H9 (cell line): ENCODE data around the gene CERS1. TPM values are rescaled to one million over a fixed set of nuclear protein-coding genes. Genes with fewer than 3 reads are reported as not detected.

Experiments
- DNase-seq: peaks from one replicate; pipeline ENCODE4 v3.0.0-alpha.2; 2017
- H2AFZ ChIP-seq: one replicate; pipeline ENCODE4 v1.6.1; 2013; ENCODE audit warnings: mild to moderate bottlenecking, low read length, control low read depth, moderate library complexity
- H2AK5ac ChIP-seq: 2 replicates; pipeline ENCODE4 v1.6.1; 2013; ENCODE audit warnings: low read length, control low read depth, mixed read lengths; ENCODE audit not compliant: insufficient read length
- H2BK120ac ChIP-seq: one replicate; pipeline ENCODE4 v1.6.1; 2013; ENCODE audit warnings: low read depth, mild to moderate bottlenecking, low read length, control low read depth, inconsistent platforms; ENCODE audit not compliant: poor library complexity, severe bottlenecking
- H2BK12ac ChIP-seq: 2 replicates; pipeline ENCODE4 v1.6.1; 2013; ENCODE audit warnings: low read length, control low read depth, mixed read lengths, low read depth; ENCODE audit not compliant: insufficient read length
- H2BK15ac ChIP-seq: 2 replicates; pipeline ENCODE4 v1.6.1; 2013; ENCODE audit warnings: low read depth, low read length, control low read depth
- H2BK20ac ChIP-seq: one replicate; pipeline ENCODE4 v1.6.1; 2013; ENCODE audit warnings: low read depth, mild to moderate bottlenecking, low read length, control low read depth, inconsistent platforms; ENCODE audit not compliant: poor library complexity, severe bottlenecking
- H2BK5ac ChIP-seq: 2 replicates; pipeline ENCODE4 v1.6.1; 2013; ENCODE audit warnings: low read length, control low read depth, mixed read lengths; ENCODE audit not compliant: insufficient read length
- H3K14ac ChIP-seq: 2 replicates; pipeline ENCODE4 v1.6.1; 2013; ENCODE audit warnings: low read length, control low read depth; ENCODE audit not compliant: insufficient read depth
- H3K18ac ChIP-seq: 2 replicates; pipeline ENCODE4 v1.6.1; 2013; ENCODE audit warnings: low read depth, mild to moderate bottlenecking, mixed read lengths, low read length, control low read depth; ENCODE audit not compliant: insufficient read length
- H3K23ac ChIP-seq: 2 replicates; pipeline ENCODE4 v1.6.1; 2013; ENCODE audit warnings: low read length, control low read depth, mixed read lengths, low read depth; ENCODE audit not compliant: insufficient read length
- H3K23me2 ChIP-seq: 2 replicates; pipeline ENCODE4 v1.6.1; 2013; ENCODE audit warnings: low read depth, mild to moderate bottlenecking, mixed read lengths, low read length, control low read depth; ENCODE audit not compliant: insufficient read length, poor library complexity, severe bottlenecking
- H3K27ac ChIP-seq: 2 replicates; pipeline ENCODE4 v1.5.1; 2013; ENCODE audit warnings: low read length, control low read depth, mixed read lengths, low read depth; ENCODE audit not compliant: insufficient read length
- H3K27me3 ChIP-seq: 2 replicates; pipeline ENCODE4 v1.6.1; 2013; ENCODE audit warnings: low read length, control low read depth, inconsistent platforms; ENCODE audit not compliant: insufficient read depth
- H3K4ac ChIP-seq: 2 replicates; pipeline ENCODE4 v1.6.1; 2013; ENCODE audit warnings: low read depth, mild to moderate bottlenecking, control low read depth, inconsistent platforms, low read length, moderate library complexity
- H3K4me1 ChIP-seq: 2 replicates; pipeline ENCODE4 v1.6.1; 2013; ENCODE audit warnings: low read length, control low read depth, inconsistent platforms; ENCODE audit not compliant: insufficient read depth
- H3K4me2 ChIP-seq: 2 replicates; pipeline ENCODE4 v1.6.1; 2013; ENCODE audit warnings: low read length, control low read depth, mixed read lengths; ENCODE audit not compliant: insufficient read length, insufficient read depth
- H3K56ac ChIP-seq: 2 replicates; pipeline ENCODE4 v1.6.1; 2013; ENCODE audit warnings: low read depth, mild to moderate bottlenecking, mixed read lengths, low read length, control low read depth; ENCODE audit not compliant: insufficient read length
- H3K79me1 ChIP-seq: 2 replicates; pipeline ENCODE4 v1.6.1; 2013; ENCODE audit warnings: low read depth, mild to moderate bottlenecking, moderate library complexity, low read length, control low read depth, inconsistent platforms; ENCODE audit not compliant: insufficient read depth, poor library complexity, severe bottlenecking
- H3K79me2 ChIP-seq: 2 replicates; pipeline ENCODE4 v1.6.1; 2013; ENCODE audit warnings: low read length, control low read depth, inconsistent platforms; ENCODE audit not compliant: insufficient read depth
- H3K9ac ChIP-seq: 2 replicates; pipeline ENCODE4 v1.6.1; 2013; ENCODE audit warnings: low read length, control low read depth, mixed read lengths; ENCODE audit not compliant: insufficient read length; ENCODE audit errors: extremely low read depth
- H3K9me3 ChIP-seq: one replicate; pipeline ENCODE4 v1.6.1; 2013; ENCODE audit warnings: low read depth, low read length, inconsistent platforms; ENCODE audit not compliant: control insufficient read depth
- H3T11ph ChIP-seq: one replicate; pipeline ENCODE4 v1.6.1; 2013; ENCODE audit warnings: mild to moderate bottlenecking, low read length, control low read depth, inconsistent platforms
- H4K20me1 ChIP-seq: one replicate; pipeline ENCODE4 v1.6.1; 2013; ENCODE audit not compliant: control insufficient read depth, insufficient read length, insufficient read depth
- H4K5ac ChIP-seq: 2 replicates; pipeline ENCODE4 v1.6.1; 2013; ENCODE audit warnings: low read depth, mild to moderate bottlenecking, mixed read lengths, low read length, control low read depth; ENCODE audit not compliant: insufficient read length
- H4K8ac ChIP-seq: replicated peaks from 2 replicates; pipeline ENCODE4 v1.6.1; 2013; ENCODE audit warnings: low read length, control low read depth, mixed read lengths, low read depth; ENCODE audit not compliant: insufficient read length
- H4K91ac ChIP-seq: 2 replicates; pipeline ENCODE4 v1.6.1; 2013; ENCODE audit warnings: low read depth, mild to moderate bottlenecking, moderate library complexity, mixed read lengths, low read length, control low read depth; ENCODE audit not compliant: insufficient read length
- H3K27ac Mint-ChIP-seq, 3 experiments: 2 replicates in 2 of 3; 3 replicates in 1 of 3; pipeline ENCODE4 v1.8.0; 2020 to 2021; ENCODE audit warnings: mixed read lengths in 3 of 3, mild to moderate bottlenecking in 1 of 3, moderate library complexity in 1 of 3
- H3K27me3 Mint-ChIP-seq: 2 replicates; pipeline ENCODE4 v1.8.0; 2021; ENCODE audit warnings: low read depth, mild to moderate bottlenecking, moderate library complexity, mixed read lengths
- H3K36me3 Mint-ChIP-seq, 3 experiments: 2 replicates in 2 of 3; 3 replicates in 1 of 3; pipeline ENCODE4 v1.8.0; 2020 to 2021; ENCODE audit warnings: low read depth in 3 of 3, mixed read lengths in 3 of 3; ENCODE audit not compliant: insufficient read depth in 1 of 3
- H3K4me1 Mint-ChIP-seq, 2 experiments: 2 replicates each; pipeline ENCODE4 v1.8.0; 2020; ENCODE audit warnings: mixed read lengths in 2 of 2
- H3K4me3 Mint-ChIP-seq, 2 experiments: 2 replicates in 1 of 2; 3 replicates in 1 of 2; pipeline ENCODE4 v1.8.0; 2020 to 2021; ENCODE audit warnings: mild to moderate bottlenecking in 2 of 2, mixed read lengths in 2 of 2, moderate library complexity in 1 of 2
- H3K9me3 Mint-ChIP-seq, 2 experiments: 2 replicates in 1 of 2; 3 replicates in 1 of 2; pipeline ENCODE4 v1.8.0; 2020; ENCODE audit warnings: mild to moderate bottlenecking in 2 of 2, mixed read lengths in 2 of 2, moderate library complexity in 1 of 2
- CTCF ChIP-seq: fragments of 200-600 bp; sonication (generic); conservative IDR thresholded peaks from 3 replicates; pipeline ENCODE4 v1.8.0; 2021; ENCODE audit warnings: antibody characterized with exemption, mild to moderate bottlenecking
- WGBS: extraction: QIAGEN DNeasy Blood & Tissue Kit; methylation state at CpG from one replicate; pipeline ENCODE4 v1.1.7; 2013; ENCODE audit warnings: missing lambda C conversion rate, low lambda C conversion rate, mixed read lengths; ENCODE audit not compliant: insufficient read length; ENCODE audit errors: extremely low coverage; 5-methylcytosine and 5-hydroxymethylcytosine counted together
- total RNA-seq: library from RNA; stranded (reverse); gene quantifications from 2 replicates; pipeline ENCODE4 v1.2.1, GENCODE V29; 2021

Gene CERS1
- total RNA-seq, 1 experiment from 2014 or later, result 19.3 TPM

DNA sequence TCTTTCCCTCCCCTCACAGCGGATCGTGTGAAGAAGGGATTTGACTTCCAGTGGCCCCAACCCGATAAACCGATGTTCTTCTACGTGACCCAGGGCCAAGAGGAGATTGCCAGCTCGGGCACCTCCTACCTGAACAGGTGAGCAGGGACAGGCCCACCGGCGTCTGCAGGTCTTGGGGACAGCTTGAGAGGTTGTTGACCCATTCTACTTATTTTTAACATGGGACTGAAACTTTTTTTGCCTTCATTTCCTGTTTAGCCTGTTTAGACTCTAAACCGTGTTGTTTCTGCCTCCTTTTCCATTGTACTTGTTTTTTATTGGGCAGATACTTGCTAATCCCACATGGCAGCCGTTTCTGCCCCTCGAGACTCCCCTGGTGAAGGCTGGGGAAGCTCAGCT lies 35.7 kb downstream of the CERS1 start:
- Histone ChIP-seq H3K4me1 (no peaks in the 10 kb centered on the region), H3K27me3 (no peaks in the 10 kb centered on the region), H3K56ac (no peak overlapping the region), H3K9me3 (no peaks in the 10 kb centered on the region), H4K8ac (no peak overlapping the region), H2AK5ac (no peak overlapping the region), H3K23me2 (no peaks in the 10 kb centered on the region), H3K18ac (no peak overlapping the region), H2BK15ac (no peak overlapping the region), H3T11ph (no peak overlapping the region), H2BK20ac (no peak overlapping the region), H3K4ac (no peak overlapping the region), H3K23ac (no peak overlapping the region), H3K27ac (no peak overlapping the region), H3K79me1 (no peaks in the 10 kb centered on the region), H4K20me1 (no peaks in the 10 kb centered on the region), H2BK12ac (no peak overlapping the region), H3K14ac (no peak overlapping the region), H4K91ac (no peak overlapping the region), H4K5ac (no peak overlapping the region), H2BK120ac (no peak overlapping the region), H3K9ac (no peak overlapping the region), H3K4me2 (no peak overlapping the region), H2AFZ (no peak overlapping the region), H3K79me2 (no peaks in the 10 kb centered on the region), H2BK5ac (no peak overlapping the region)
- H3K27ac Mint-ChIP-seq, result no peak overlapping the region
- WGBS, result no CpG with 5 or more reads among the region's 11 CpGs
- H3K4me3 Mint-ChIP-seq, result no peak overlapping the region
- no peaks in the 10 kb centered on the region for H3K9me3 Mint-ChIP-seq
- peaks cover 39 to 87% (median 85%) of the 10 kb centered on the region in 3 experiments for H3K36me3 Mint-ChIP-seq
- DNase-seq, result no peak
- no peaks in the 10 kb centered on the region for H3K27me3 Mint-ChIP-seq
- no peaks in the 10 kb centered on the region for H3K4me1 Mint-ChIP-seq
- no peak for TF ChIP-seq CTCF
